ENCODE data around the gene ARID1A. TPM values are rescaled to one million over a fixed set of nuclear protein-coding genes. Genes with fewer than 3 reads are reported as not detected.

Gene ARID1A
- polyA plus RNA-seq, 2 of the 4 experiments (the other 2 are of a cell fraction): 17.4 to 21.4 TPM

DNA sequence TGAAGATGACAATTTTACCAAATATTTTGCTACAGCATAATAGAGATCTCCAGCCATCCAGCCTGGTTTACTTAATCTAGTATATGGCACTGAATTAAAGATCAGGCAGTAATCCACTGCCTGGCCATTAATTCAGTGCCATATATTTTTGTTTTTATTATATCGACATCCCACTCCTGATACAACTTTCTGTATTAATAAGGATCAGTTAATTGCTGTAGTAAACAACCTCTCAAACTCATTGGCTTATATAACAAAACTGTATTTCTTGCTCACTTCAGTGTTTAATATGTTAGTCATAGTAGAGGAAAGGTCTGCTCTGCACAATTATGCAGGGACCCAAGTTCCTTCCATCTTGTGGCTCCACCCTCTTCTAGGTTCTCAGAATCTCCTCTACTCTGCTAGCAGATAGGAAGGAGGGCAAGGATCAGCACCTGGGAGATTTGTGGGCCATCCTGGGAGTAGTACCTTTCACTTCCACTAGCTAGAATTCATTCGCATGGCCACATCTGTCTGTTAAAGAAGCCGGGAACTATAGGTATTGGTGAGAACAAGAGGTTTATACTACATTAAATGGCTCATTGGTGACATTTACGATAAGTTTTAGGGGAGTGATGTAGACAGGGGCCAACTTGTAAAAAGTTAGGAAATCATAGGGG lies 127.1 kb downstream of the ARID1A start:
- ChIA-PET CTCF (no interaction called here), POLR2A (no interaction called here)
- ATAC-seq (no peak), DNase-seq (ENCODE audit: low read depth in 1 of 2, low spot score in 1 of 2) (no peak), FAIRE-seq (no peak)
- no peak for TF ChIP-seq HEYL (CRISPR knock-in tag; IDR thresholded peaks at IDR 0.05)
- Histone ChIP-seq H3K4me2 (no peak overlapping the region), H3K4me1 (peaks cover 13% of the 10 kb centered on the region), H3K4me3 (no peak overlapping the region), H3K27ac (no peak overlapping the region), H3K9me3 (no peaks in the 10 kb centered on the region)
- WGBS (ENCODE audit: missing lambda C conversion rate): 88% methylated on average over 4 of the region's 4 CpGs

DNA sequence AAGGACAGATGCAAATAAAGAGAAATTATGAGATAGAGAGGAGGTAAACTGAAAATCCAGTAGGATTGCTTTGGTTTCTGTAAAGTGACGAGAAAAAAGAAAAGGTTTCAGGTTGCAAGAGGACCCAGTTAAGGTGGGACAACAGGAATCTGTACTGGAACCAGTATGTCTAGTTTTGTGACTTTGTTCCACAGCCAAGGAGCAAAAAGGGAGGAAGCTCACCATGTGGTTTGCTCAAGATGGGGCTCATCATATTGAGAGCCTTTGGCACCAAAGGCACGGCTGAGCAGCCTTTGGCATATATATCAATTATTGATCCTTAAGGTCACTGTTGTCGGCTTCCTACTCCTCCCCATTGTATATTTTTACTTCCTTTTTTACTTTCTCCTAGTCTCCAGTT lies 128.9 kb downstream of the ARID1A start:
- ChIA-PET CTCF (interaction anchor here (1.0 kb wide), 1 partner anchor 23 kb away, joined by 3 read pairs; no protein-coding TSS in a partner anchor), POLR2A (no interaction called here)
- DNase-seq (ENCODE audit: low read depth in 1 of 2, low spot score in 1 of 2) (no peak), FAIRE-seq (no peak), ATAC-seq (no peak)
- Histone ChIP-seq H3K4me3 (no peak overlapping the region), H3K9me3 (no peaks in the 10 kb centered on the region), H3K27ac (peak overlapping the region in 1 of 2 experiments; percentile 13; a peak in 1 of 6 replicates), H3K4me2 (no peak overlapping the region), H3K4me1 (peaks cover 24% of the 10 kb centered on the region)
- 92% methylated on average over 3 of the region's 3 CpGs for WGBS (ENCODE audit: missing lambda C conversion rate)
- no peak for TF ChIP-seq TP53 (CRISPR knock-in tag; IDR thresholded peaks at IDR 0.05)
- no peak for TF ChIP-seq FOSB (CRISPR knock-in tag; IDR thresholded peaks at IDR 0.05)
- TF ChIP-seq ZFP36 (IDR thresholded peaks at IDR 0.05; ENCODE audit: borderline replicate concordance, partially characterized antibody): no peak
- TF ChIP-seq NFE2L2 (conservative IDR thresholded peaks at IDR 0.05; ENCODE audit: low read length): no peak
- TF ChIP-seq, protein P1, sequence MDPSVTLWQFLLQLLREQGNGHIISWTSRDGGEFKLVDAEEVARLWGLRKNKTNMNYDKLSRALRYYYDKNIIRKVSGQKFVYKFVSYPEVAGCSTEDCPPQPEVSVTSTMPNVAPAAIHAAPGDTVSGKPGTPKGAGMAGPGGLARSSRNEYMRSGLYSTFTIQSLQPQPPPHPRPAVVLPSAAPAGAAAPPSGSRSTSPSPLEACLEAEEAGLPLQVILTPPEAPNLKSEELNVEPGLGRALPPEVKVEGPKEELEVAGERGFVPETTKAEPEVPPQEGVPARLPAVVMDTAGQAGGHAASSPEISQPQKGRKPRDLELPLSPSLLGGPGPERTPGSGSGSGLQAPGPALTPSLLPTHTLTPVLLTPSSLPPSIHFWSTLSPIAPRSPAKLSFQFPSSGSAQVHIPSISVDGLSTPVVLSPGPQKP (IDR thresholded peaks at IDR 0.05; ENCODE audit: low read depth, low read length): no peak
- no peak for TF ChIP-seq TFCP2L1 (CRISPR knock-in tag; IDR thresholded peaks at IDR 0.05)
- no peak for TF ChIP-seq HOXA7 (CRISPR knock-in tag; IDR thresholded peaks at IDR 0.05)
- TF ChIP-seq JUN (IDR thresholded peaks at IDR 0.05): no peak
- no peak for TF ChIP-seq KDM5A (IDR thresholded peaks at IDR 0.05)

DNA sequence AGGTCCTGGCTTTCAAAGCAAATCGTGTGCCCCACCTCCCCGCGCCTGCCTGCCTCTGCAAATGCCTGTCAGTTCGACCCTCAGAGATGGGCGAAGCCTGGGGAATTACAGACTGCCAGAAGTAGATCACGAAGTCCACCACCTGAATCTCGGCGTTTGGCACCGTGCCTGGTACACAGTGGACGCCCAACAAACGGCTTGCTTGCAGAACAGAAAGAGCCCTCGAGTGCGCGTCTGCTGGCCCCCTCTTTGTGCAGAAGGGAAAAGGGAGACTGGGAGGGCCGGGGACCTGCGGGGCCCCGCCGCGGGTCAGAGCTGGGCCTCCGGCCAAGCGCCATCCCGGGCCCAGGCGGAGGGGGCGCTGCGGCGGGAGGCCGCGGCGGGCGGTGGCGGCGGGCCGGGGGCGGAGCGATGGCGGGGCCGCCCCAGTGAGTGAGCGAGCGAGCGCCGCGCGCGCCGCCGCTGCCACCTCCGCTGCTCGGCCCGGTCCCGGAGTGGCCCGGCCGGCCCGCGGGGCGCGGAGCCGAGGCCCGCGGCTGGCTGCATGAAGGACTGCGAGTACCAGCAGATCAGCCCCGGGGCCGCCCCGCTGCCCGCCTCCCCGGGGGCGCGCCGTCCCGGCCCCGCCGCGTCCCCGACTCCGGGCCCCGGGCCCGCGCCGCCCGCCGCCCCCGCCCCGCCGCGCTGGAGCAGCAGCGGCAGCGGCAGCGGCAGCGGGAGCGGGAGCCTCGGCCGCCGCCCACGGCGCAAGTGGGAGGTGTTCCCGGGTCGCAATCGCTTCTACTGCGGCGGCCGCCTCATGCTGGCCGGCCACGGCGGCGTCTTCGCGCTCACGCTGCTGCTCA lies 130.7 kb downstream of the ARID1A start, which contains the start of gene ZDHHC18:
Gene ZDHHC18 (plus strand): TSS at position 428 of the 845 bp plus-strand sequence. CDS start 117 bp downstream, at position 545.
- CTCF ChIA-PET: interaction anchor here (0.7 to 1.7 kb wide), 8 partner anchors 9 to 60 kb away, joined by 3 to 6 read pairs (median 3); partner anchors contain the start of gene SFN
- POLR2A ChIA-PET: interaction anchor here (0.6 to 1.0 kb wide), 3 partner anchors 23 to 190 kb away, joined by 3 to 7 read pairs (median 6); no protein-coding TSS in a partner anchor

More for the DNA sequence above, 130.7 kb downstream of the ARID1A start, which contains the start of gene ZDHHC18:
- Histone ChIP-seq H3K27ac (peak within 1 kb of the TSS; percentile 75 to 91), H3K4me3 (peak within 1 kb of the TSS; percentile 94), H3K4me2 (peak within 1 kb of the TSS; percentile 80), H3K4me1 (peaks cover 28% of the 10 kb centered on the region), H3K9me3 (no peaks in the 10 kb centered on the region)
- FAIRE-seq: no peak
- WGBS (ENCODE audit: missing lambda C conversion rate): 0% methylated on average over 16 of the region's 107 CpGs
- DNase-seq (ENCODE audit: low read depth in 1 of 2, low spot score in 1 of 2): peak; percentile 39 to 42
- TF ChIP-seq, protein P2, sequence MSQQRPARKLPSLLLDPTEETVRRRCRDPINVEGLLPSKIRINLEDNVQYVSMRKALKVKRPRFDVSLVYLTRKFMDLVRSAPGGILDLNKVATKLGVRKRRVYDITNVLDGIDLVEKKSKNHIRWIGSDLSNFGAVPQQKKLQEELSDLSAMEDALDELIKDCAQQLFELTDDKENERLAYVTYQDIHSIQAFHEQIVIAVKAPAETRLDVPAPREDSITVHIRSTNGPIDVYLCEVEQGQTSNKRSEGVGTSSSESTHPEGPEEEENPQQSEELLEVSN (IDR thresholded peaks at IDR 0.05; ENCODE audit: borderline replicate concordance, low read depth): peak; percentile 41; the same call in 1 of the 2 replicates
- TF ChIP-seq, protein P1 (IDR thresholded peaks at IDR 0.05; ENCODE audit: low read depth, low read length): no peak
- TF ChIP-seq JUN (IDR thresholded peaks at IDR 0.05): peak in 1 of 2 experiments; percentile 54; a peak in 3 of 5 replicates
- TF ChIP-seq, protein P3, sequence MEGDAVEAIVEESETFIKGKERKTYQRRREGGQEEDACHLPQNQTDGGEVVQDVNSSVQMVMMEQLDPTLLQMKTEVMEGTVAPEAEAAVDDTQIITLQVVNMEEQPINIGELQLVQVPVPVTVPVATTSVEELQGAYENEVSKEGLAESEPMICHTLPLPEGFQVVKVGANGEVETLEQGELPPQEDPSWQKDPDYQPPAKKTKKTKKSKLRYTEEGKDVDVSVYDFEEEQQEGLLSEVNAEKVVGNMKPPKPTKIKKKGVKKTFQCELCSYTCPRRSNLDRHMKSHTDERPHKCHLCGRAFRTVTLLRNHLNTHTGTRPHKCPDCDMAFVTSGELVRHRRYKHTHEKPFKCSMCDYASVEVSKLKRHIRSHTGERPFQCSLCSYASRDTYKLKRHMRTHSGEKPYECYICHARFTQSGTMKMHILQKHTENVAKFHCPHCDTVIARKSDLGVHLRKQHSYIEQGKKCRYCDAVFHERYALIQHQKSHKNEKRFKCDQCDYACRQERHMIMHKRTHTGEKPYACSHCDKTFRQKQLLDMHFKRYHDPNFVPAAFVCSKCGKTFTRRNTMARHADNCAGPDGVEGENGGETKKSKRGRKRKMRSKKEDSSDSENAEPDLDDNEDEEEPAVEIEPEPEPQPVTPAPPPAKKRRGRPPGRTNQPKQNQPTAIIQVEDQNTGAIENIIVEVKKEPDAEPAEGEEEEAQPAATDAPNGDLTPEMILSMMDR (IDR thresholded peaks at IDR 0.05): peak; percentile 73
- TF ChIP-seq HOXB5 (CRISPR knock-in tag; IDR thresholded peaks at IDR 0.05): no peak
- TF ChIP-seq SMC3 (IDR thresholded peaks at IDR 0.05): 0 out of 3 replicates have a peak, but pooled peaks have one; percentile 6
- no peak for TF ChIP-seq PHF8 (IDR thresholded peaks at IDR 0.05; ENCODE audit: borderline replicate concordance, low read depth)
- TF ChIP-seq, protein P4, sequence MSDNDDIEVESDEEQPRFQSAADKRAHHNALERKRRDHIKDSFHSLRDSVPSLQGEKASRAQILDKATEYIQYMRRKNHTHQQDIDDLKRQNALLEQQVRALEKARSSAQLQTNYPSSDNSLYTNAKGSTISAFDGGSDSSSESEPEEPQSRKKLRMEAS (IDR thresholded peaks at IDR 0.05): 0 out of 2 replicates have a peak, but pooled peaks have one; percentile 27
- no peak for TF ChIP-seq FOSB (CRISPR knock-in tag; IDR thresholded peaks at IDR 0.05)
- TF ChIP-seq MYC (IDR thresholded peaks at IDR 0.05; ENCODE audit: borderline replicate concordance, low read length): no peak
- TF ChIP-seq GATA3 (IDR thresholded peaks at IDR 0.05; ENCODE audit: borderline replicate concordance): no peak
- TF ChIP-seq CHD4 (IDR thresholded peaks at IDR 0.05; ENCODE audit: borderline replicate concordance): no peak
- TF ChIP-seq ZFP36 (IDR thresholded peaks at IDR 0.05; ENCODE audit: borderline replicate concordance, partially characterized antibody): no peak
- no peak for TF ChIP-seq NPAS2 (CRISPR knock-in tag; IDR thresholded peaks at IDR 0.05; ENCODE audit: borderline replicate concordance)
- TF ChIP-seq POLR2A (IDR thresholded peaks at IDR 0.05; ENCODE audit: low read length): peak; percentile 73
- ATAC-seq: peak; percentile 83 to 87
